ENCODE results near the gene SMYD4.

DNA sequence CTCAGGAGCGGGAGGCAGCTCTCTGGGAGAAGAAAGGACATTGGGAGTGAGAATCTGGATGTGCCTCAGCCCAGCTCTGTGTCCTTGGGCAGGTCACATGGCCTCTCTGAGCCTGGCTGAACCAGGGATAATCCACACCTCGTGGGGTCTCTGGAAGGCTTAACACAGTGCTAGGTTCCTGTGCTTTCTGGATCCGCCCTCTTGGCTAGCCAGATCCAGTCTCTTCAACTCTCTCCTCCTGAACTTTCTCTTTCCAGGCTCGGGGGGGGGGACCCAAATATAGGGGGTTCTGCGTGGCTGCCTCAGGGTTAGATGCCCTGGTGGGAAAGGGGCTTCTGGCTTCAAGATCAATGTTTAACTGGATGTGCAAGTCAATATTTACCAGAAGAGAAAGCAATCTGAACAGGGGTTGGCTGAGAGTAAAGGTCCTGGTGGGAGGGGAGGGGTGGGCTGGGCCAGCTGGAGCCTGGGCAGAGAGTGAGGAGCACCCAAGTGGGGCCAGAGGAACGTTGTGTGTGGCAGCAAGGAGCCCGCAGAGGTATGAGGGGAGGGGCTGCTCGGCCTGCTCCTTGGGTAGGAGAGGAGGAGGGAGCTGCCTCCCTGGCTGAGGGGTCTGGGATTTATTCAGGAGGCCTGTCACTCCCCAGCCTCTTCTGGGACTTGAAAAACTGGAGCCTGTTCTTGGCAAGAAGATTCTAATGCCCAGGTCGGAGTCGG, 87.2 kb downstream of the SMYD4 start, which contains the start of gene SERPINF2:
- TF ChIP-seq, protein P1, sequence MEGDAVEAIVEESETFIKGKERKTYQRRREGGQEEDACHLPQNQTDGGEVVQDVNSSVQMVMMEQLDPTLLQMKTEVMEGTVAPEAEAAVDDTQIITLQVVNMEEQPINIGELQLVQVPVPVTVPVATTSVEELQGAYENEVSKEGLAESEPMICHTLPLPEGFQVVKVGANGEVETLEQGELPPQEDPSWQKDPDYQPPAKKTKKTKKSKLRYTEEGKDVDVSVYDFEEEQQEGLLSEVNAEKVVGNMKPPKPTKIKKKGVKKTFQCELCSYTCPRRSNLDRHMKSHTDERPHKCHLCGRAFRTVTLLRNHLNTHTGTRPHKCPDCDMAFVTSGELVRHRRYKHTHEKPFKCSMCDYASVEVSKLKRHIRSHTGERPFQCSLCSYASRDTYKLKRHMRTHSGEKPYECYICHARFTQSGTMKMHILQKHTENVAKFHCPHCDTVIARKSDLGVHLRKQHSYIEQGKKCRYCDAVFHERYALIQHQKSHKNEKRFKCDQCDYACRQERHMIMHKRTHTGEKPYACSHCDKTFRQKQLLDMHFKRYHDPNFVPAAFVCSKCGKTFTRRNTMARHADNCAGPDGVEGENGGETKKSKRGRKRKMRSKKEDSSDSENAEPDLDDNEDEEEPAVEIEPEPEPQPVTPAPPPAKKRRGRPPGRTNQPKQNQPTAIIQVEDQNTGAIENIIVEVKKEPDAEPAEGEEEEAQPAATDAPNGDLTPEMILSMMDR (IDR thresholded peaks at IDR 0.05), result no peak
- no peak for TF ChIP-seq POLR2A (IDR thresholded peaks at IDR 0.05)
